OCI-LY7 (cell line): ENCODE data around the gene INSIG2.

ENCODE experiments used
- EZH2phosphoT487 ChIP-seq: fragments of 200-600 bp; sonication (generic); IDR thresholded peaks from 2 replicates; pipeline ENCODE4 v1.6.1; 2018; ENCODE audit warnings: low read depth, borderline replicate concordance, mild to moderate bottlenecking, mixed run types, antibody characterized with exemption, low read length, moderate library complexity, mixed read lengths
- TF ChIP-seq, protein P1 (sequence below): fragments of 200-600 bp; sonication (generic); conservative IDR thresholded peaks from 2 replicates; pipeline ENCODE4 v1.5.1; 2014; ENCODE audit warnings: mild to moderate bottlenecking, antibody characterized with exemption, low read length, moderate library complexity, mixed read lengths

- TF ChIP-seq, protein P1, sequence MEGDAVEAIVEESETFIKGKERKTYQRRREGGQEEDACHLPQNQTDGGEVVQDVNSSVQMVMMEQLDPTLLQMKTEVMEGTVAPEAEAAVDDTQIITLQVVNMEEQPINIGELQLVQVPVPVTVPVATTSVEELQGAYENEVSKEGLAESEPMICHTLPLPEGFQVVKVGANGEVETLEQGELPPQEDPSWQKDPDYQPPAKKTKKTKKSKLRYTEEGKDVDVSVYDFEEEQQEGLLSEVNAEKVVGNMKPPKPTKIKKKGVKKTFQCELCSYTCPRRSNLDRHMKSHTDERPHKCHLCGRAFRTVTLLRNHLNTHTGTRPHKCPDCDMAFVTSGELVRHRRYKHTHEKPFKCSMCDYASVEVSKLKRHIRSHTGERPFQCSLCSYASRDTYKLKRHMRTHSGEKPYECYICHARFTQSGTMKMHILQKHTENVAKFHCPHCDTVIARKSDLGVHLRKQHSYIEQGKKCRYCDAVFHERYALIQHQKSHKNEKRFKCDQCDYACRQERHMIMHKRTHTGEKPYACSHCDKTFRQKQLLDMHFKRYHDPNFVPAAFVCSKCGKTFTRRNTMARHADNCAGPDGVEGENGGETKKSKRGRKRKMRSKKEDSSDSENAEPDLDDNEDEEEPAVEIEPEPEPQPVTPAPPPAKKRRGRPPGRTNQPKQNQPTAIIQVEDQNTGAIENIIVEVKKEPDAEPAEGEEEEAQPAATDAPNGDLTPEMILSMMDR, result no peak
- TF ChIP-seq EZH2phosphoT487, result no peak
Measured at GRCh38 chr2:118133916-118134315, 45.6 kb downstream of the INSIG2 start.
